ENCODE results near the gene TMEM72.
A peak's percentile ranks its signal among the peaks of the same experiment; 100 is the strongest.

The TMEM72 gene

GRCh38 chr10:44955413-44956070 lies 44.4 kb downstream of the TMEM72 start:
- TF ChIP-seq FOXP2 (optimal IDR thresholded peaks at IDR 0.05; ENCODE audit: control extremely low read depth, extremely low read length, insufficient read depth): no peak
- no peak for TF ChIP-seq EZH2 (IDR thresholded peaks at IDR 0.05)
- no peak for TF ChIP-seq POLR2AphosphoS5 (IDR thresholded peaks at IDR 0.05; ENCODE audit: borderline replicate concordance, low read depth, low read length)
- no peak overlapping the region for H3K27ac ChIP-seq
- H3K4me3 ChIP-seq: no peak overlapping the region
- no peak overlapping the region for H3K9ac ChIP-seq (ENCODE audit: insufficient read length)
- H3K36me3 ChIP-seq (ENCODE audit: insufficient read depth, low read length): no peaks in the 10 kb centered on the region
- no peak for DNase-seq (ENCODE audit: low read depth, low spot score)
- no peaks in the 10 kb centered on the region for H3K9me3 ChIP-seq (ENCODE audit: low read depth, low read length)

GRCh38 chr10:44956226-44956625 lies 45.1 kb downstream of the TMEM72 start:
- no peak overlapping the region for H3K4me3 ChIP-seq
- TF ChIP-seq EZH2 (IDR thresholded peaks at IDR 0.05) (no peak), FOXP2 (optimal IDR thresholded peaks at IDR 0.05; ENCODE audit: control extremely low read depth, extremely low read length, insufficient read depth) (no peak), POLR2AphosphoS5 (IDR thresholded peaks at IDR 0.05; ENCODE audit: borderline replicate concordance, low read depth, low read length) (no peak)
- no peaks in the 10 kb centered on the region for H3K36me3 ChIP-seq (ENCODE audit: insufficient read depth, low read length)
- DNase-seq (ENCODE audit: low read depth, low spot score): no peak
- no peak overlapping the region for H3K9ac ChIP-seq (ENCODE audit: insufficient read length)
- no peaks in the 10 kb centered on the region for H3K9me3 ChIP-seq (ENCODE audit: low read depth, low read length)
- H3K27ac ChIP-seq: no peak overlapping the region

GRCh38 chr10:44956717-44957706 lies 45.9 kb downstream of the TMEM72 start:
- no peak overlapping the region for H3K4me3 ChIP-seq
- DNase-seq (ENCODE audit: low read depth, low spot score): no peak
- no peaks in the 10 kb centered on the region for H3K36me3 ChIP-seq (ENCODE audit: insufficient read depth, low read length)
- H3K9me3 ChIP-seq (ENCODE audit: low read depth, low read length): no peaks in the 10 kb centered on the region
- TF ChIP-seq POLR2AphosphoS5 (IDR thresholded peaks at IDR 0.05; ENCODE audit: borderline replicate concordance, low read depth, low read length): no peak
- TF ChIP-seq FOXP2 (optimal IDR thresholded peaks at IDR 0.05; ENCODE audit: control extremely low read depth, extremely low read length, insufficient read depth): no peak
- TF ChIP-seq EZH2 (IDR thresholded peaks at IDR 0.05): no peak
- H3K27ac ChIP-seq: no peak overlapping the region
- no peak overlapping the region for H3K9ac ChIP-seq (ENCODE audit: insufficient read length)

GRCh38 chr10:44958196-44958897 lies 47.2 kb downstream of the TMEM72 start:
- no peak overlapping the region for H3K27ac ChIP-seq
- no peaks in the 10 kb centered on the region for H3K36me3 ChIP-seq (ENCODE audit: insufficient read depth, low read length)
- H3K9me3 ChIP-seq (ENCODE audit: low read depth, low read length): no peaks in the 10 kb centered on the region
- H3K4me3 ChIP-seq: peak overlapping the region; percentile 79
- TF ChIP-seq POLR2AphosphoS5 (IDR thresholded peaks at IDR 0.05; ENCODE audit: borderline replicate concordance, low read depth, low read length) (no peak), EZH2 (IDR thresholded peaks at IDR 0.05) (no peak), FOXP2 (optimal IDR thresholded peaks at IDR 0.05; ENCODE audit: control extremely low read depth, extremely low read length, insufficient read depth) (no peak)
- H3K9ac ChIP-seq (ENCODE audit: insufficient read length): no peak overlapping the region
- no peak for DNase-seq (ENCODE audit: low read depth, low spot score)

- Histone ChIP-seq H3K4me3 (peak overlapping the region; percentile 79), H3K27ac (no peak overlapping the region), H3K9me3 (ENCODE audit: low read depth, low read length) (no peaks in the 10 kb centered on the region), H3K36me3 (ENCODE audit: insufficient read depth, low read length) (no peaks in the 10 kb centered on the region), H3K9ac (ENCODE audit: insufficient read length) (peak overlapping the region; percentile 63)
- no peak for DNase-seq (ENCODE audit: low read depth, low spot score)
- no peak for TF ChIP-seq FOXP2 (optimal IDR thresholded peaks at IDR 0.05; ENCODE audit: control extremely low read depth, extremely low read length, insufficient read depth)
- no peak for TF ChIP-seq POLR2AphosphoS5 (IDR thresholded peaks at IDR 0.05; ENCODE audit: borderline replicate concordance, low read depth, low read length)
- no peak for TF ChIP-seq EZH2 (IDR thresholded peaks at IDR 0.05)
Observed at GRCh38 chr10:44958898-44959246, 47.7 kb downstream of the TMEM72 start.

- H3K9me3 ChIP-seq (ENCODE audit: low read depth, low read length): no peaks in the 10 kb centered on the region
- peak within 1 kb of the TSS; percentile 63 for H3K9ac ChIP-seq (ENCODE audit: insufficient read length)
- DNase-seq (ENCODE audit: low read depth, low spot score): no peak
- peak within 1 kb of the TSS; percentile 79 for H3K4me3 ChIP-seq
- peak; percentile 76 for TF ChIP-seq POLR2AphosphoS5 (IDR thresholded peaks at IDR 0.05; ENCODE audit: borderline replicate concordance, low read depth, low read length)
- no peak for TF ChIP-seq FOXP2 (optimal IDR thresholded peaks at IDR 0.05; ENCODE audit: control extremely low read depth, extremely low read length, insufficient read depth)
- no peak within 1 kb of the TSS for H3K27ac ChIP-seq
- H3K36me3 ChIP-seq (ENCODE audit: insufficient read depth, low read length): no peaks in the 10 kb centered on the region
Observed at GRCh38 chr10:44959247-44960087, 48.3 kb downstream of the TMEM72 start, which contains the start of gene RASSF4. Gene RASSF4 (plus strand): TSS chr10:44959802. CDS start chr10:44970203, 10,401 bp downstream.

GRCh38 chr10:44960088-44960460 lies 48.9 kb downstream of the TMEM72 start:
- Histone ChIP-seq H3K27ac (no peak overlapping the region), H3K36me3 (ENCODE audit: insufficient read depth, low read length) (no peaks in the 10 kb centered on the region), H3K4me3 (no peak overlapping the region), H3K9ac (ENCODE audit: insufficient read length) (no peak overlapping the region), H3K9me3 (ENCODE audit: low read depth, low read length) (no peaks in the 10 kb centered on the region)
- no peak for DNase-seq (ENCODE audit: low read depth, low spot score)
- TF ChIP-seq FOXP2 (optimal IDR thresholded peaks at IDR 0.05; ENCODE audit: control extremely low read depth, extremely low read length, insufficient read depth) (no peak), POLR2AphosphoS5 (IDR thresholded peaks at IDR 0.05; ENCODE audit: borderline replicate concordance, low read depth, low read length) (no peak), EZH2 (IDR thresholded peaks at IDR 0.05) (no peak)
